DOHH2 (cell line): ENCODE results near the gene TMEM219.

Experiments used
- EZH2phosphoT487 ChIP-seq: fragments of 200-600 bp; sonication (generic); IDR thresholded peaks from 2 replicates; pipeline ENCODE4 v1.6.1; 2017; ENCODE audit warnings: borderline replicate concordance, mild to moderate bottlenecking, antibody characterized with exemption, low read length, moderate library complexity, mixed read lengths
- TF ChIP-seq, protein P1 (sequence below): fragments of 200-600 bp; sonication (generic); IDR thresholded peaks from one replicate; pipeline ENCODE4 v1.5.1; 2014; ENCODE audit warnings: antibody characterized with exemption, mild to moderate bottlenecking, low read depth, low read length; ENCODE audit not compliant: poor library complexity, severe bottlenecking

GRCh38 chr16:29982560-29983419 lies 20.9 kb downstream of the TMEM219 start:
- TF ChIP-seq, protein P1, sequence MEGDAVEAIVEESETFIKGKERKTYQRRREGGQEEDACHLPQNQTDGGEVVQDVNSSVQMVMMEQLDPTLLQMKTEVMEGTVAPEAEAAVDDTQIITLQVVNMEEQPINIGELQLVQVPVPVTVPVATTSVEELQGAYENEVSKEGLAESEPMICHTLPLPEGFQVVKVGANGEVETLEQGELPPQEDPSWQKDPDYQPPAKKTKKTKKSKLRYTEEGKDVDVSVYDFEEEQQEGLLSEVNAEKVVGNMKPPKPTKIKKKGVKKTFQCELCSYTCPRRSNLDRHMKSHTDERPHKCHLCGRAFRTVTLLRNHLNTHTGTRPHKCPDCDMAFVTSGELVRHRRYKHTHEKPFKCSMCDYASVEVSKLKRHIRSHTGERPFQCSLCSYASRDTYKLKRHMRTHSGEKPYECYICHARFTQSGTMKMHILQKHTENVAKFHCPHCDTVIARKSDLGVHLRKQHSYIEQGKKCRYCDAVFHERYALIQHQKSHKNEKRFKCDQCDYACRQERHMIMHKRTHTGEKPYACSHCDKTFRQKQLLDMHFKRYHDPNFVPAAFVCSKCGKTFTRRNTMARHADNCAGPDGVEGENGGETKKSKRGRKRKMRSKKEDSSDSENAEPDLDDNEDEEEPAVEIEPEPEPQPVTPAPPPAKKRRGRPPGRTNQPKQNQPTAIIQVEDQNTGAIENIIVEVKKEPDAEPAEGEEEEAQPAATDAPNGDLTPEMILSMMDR: no peak
- TF ChIP-seq EZH2phosphoT487: no peak
